ENCODE results near the gene FAM89B.

Gene FAM89B

DNA sequence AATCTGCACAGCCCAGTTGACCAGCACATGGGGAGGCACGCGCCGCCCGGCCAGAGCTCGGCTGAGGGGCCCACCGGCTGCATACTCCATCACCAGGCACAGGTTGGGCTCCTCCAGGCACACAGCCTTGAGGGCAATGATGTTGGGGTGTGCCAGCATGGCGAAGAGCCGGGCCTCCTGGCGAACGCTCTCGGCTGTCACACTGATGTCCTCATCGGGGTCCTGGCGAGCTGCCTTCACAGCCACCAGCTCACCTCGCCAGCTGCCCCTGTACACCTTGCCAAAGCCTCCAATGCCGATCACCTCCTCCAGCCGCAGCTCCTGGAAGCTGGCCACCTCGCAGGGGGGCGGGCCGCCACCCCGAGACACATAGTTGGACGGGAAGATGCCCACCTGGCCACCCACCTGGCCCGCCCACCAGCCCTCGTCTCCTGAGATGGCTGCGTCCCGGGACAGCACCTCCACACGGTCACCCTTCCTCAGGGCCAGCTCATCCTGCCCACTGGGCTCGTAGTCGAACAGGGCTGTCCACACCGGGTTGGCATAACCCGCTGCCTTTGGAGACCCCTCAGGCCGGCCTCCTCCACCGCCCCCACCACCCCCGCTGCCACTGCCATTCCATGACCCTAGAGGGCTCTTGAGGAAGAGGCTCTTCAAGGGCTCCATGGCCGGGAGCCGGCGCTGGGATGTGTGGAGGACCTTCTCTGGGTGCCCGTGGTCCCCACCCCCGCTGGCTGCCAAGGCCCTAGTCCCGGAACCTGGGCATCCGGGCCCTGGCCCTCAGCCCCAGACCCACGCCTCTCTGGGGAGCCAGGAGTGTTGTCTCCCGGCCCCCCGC, 41.0 kb downstream of the FAM89B start:
- DNase-seq: no peak

DNA sequence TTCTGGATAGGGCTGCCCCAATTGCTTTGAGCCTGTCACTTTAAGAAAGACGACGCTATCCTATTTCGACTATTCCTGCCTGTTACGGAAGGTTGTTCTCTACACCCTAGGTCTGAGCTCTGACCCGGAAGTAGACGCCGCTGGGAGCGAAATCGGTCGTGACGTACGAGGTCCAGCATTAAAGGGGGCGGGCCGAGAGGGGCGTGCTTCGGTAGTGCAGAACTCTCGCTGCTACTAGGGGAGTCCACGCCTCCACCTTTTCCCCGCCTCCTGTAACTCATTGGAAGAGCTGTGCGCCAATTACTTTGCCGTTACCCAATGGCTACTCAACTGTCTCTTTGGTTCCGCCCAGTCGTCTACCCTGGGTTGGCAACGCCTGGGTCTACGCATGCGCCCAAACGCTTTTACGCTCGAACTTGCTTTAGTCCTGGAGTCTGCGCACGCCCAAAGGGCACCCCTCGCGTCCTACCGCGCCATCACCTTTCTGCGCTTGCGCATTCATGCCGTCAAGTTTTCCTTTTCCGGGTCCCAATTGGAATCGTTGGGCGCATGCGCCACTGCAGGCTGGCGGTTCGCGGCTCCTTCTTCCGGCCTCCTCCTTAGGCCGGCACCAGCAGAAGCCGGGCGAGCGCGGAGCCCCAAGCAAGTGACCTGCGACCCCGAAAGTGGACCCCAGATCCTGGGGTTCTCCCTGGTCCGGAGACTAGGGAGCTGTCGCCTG, 43.1 kb downstream of the FAM89B start, which contains the start of gene PCNX3:
Gene PCNX3 (plus strand): TSS at position 548 of the 721 bp plus-strand sequence. CDS start 536 bp downstream, outside the sequence.
- peak; percentile 100 for DNase-seq

DNA sequence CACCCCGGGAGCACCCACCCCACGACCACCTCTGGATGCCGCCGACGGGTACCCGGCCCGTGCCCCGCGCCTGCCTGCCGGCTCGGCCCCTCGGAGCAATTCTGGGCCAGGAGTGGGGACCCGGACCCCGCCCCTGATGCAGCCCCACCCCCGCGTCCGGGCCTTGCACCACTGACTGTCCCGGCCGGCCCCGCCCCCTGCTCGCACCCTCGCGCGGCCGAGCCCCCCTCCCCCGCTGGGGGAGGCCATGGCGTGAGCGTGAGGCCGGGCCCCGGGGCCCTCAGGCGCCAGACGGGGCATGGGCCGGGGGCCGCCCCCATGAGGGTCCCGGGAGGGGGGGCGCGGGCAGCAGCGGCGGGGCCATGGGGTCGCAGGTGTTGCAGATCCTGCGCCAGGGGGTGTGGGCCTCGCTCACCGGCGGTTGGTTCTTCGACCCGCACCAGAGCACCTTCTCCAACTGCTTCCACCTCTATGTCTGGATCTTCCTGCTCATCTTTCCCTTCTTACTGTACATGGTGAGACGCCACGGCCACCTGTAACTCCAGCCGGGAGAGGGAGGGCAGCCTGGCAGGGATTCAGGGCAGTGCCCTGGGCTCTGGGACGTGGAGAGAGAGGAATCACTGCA, 43.7 kb downstream of the FAM89B start:
- peak; percentile 57 for DNase-seq

DNA sequence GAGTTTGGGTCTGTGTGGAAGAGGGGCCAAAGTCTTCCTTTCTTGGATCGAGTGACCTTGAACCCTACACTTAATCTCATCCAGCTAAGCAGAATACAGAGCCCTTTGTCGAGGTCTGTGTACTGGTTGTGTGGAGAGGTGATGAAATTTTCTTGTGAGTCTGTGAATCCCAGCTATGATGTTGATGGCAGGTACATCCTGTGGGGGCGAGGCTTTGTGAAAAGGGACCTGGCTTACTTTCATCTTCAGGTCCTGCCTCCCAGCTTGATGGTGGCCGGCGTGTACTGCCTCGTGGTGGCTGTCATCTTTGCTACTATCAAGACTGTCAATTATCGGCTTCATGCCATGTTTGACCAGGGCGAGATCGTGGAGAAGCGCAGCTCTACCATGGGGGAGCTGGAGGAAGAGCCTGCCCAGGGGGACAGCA, 44.2 kb downstream of the FAM89B start:
- no peak for DNase-seq

DNA sequence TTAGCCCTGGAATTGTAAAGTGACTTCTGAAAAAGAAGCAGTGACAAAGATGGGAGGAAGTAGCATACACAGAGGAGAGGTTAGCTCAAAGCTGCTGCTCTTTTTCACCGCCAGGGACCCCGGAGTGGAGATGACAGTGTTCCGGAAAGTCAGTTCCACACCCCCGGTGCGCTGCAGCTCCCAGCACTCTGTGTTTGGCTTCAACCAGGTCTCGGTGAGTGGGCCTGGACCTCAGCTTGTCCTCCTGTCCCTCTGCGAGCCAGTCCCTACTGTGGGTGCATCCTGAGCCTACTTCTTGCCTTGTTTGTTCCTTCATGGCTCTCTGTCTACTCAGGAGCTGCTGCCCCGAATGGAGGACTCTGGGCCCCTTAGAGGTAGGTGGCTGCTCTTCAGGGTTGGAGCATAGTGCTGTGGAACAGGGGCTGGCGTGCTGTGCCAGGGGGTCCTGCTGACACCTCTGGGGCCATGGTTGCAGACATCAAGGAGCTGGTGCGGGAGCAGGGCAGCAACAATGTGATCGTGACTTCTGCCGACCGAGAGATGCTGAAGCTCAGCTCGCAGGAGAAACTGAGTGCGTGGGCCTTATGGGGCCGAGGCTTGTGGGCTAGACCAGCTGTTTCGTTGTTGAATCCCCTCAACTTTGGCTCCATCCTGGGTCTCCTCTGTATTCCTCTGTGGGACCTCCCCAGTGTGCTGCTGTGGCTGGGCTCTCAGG, 45.0 kb downstream of the FAM89B start:
- DNase-seq: no peak

DNA sequence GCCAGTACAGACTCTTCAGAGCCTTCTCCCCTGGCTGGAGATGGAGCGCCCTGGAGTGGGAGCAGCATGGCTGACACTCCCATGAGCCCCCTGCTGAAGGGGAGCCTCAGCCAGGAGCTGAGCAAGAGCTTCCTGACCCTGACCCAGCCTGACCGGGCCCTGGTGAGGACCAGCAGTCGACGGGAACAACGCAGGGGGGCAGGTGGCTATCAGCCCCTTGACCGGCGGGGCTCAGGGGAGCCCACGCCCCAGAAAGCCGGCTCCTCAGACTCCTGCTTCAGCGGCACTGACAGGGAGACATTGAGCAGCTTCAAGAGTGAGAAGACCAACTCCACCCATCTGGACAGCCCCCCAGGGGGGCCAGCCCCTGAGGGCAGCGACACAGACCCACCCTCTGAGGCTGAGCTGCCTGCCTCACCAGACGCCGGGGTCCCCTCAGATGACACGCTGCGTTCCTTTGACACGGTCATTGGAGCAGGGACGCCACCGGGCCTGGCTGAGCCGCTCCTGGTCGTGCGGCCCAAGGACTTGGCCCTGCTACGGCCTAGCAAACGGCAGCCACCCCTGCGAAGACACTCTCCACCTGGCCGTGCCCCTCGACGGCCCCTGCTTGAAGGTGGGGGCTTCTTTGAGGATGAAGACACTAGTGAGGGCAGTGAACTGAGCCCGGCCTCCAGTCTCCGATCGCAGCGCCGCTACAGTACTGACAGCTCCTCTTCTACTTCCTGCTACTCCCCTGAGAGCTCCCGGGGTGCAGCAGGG, 45.8 kb downstream of the FAM89B start:
- no peak for DNase-seq

DNA sequence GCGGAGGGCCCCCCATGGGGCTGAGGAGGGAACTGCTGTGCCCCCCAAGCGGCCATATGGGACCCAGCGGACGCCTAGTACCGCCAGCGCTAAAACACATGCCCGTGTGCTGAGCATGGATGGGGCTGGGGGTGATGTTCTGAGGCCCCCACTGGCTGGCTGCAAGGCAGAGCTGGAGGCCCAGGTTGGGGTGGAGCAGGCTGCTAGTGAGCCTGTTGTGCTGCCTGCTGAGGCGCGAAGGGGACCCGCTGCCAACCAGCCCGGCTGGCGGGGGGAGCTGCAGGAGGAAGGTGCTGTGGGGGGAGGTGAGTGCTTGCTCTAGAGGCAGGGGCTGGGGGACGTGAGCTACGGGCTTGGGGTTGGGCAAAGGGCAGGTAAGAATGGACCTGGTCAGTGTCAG, 46.4 kb downstream of the FAM89B start:
- DNase-seq: no peak

DNA sequence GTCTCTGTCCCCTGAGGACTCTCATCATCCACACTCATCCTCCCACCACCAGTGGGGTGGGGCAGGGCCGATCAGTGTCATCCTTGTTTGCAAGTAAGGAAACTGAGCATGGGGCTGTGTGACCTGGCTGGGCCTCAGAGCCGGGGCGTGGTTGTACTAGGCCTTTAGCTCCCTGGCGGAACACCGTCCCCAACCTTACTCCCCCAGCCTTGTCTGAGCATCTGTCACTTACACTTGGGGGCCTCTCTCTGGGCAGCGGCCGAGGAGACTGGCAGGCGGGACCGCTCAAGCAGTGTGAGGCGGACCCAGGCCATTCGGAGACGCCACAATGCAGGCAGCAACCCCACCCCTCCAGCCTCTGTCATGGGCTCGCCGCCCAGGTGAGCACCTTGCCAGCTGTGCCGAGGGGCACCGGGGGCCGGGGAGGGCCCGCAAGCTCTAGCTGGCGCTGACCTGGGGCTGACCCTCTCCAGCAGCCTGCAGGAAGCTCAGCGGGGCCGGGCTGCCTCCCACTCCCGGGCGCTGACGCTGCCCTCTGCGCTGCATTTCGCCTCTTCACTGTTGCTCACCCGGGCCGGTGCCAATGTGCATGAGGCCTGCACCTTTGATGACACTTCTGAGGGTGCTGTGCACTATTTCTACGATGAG, 47.1 kb downstream of the FAM89B start:
- no peak for DNase-seq

DNA sequence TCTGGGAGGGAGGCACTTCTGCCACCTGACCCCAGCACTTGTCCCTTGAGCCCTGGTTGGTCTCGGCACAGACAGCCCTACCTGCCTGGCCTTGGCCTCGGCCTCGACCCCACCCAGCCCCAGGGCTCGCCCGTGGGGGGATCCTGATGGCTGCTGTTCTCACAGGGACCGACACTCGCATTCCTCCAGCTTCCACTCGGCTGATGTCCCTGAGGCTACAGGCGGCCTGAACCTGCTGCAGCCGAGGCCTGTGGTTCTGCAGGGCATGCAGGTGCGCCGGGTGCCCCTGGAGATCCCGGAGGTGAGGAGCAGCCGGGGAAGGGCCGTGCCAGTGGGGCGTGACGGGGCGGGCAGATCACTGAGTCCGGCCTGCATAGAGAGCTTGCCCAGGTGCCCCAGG, 48.3 kb downstream of the FAM89B start:
- DNase-seq: no peak

DNA sequence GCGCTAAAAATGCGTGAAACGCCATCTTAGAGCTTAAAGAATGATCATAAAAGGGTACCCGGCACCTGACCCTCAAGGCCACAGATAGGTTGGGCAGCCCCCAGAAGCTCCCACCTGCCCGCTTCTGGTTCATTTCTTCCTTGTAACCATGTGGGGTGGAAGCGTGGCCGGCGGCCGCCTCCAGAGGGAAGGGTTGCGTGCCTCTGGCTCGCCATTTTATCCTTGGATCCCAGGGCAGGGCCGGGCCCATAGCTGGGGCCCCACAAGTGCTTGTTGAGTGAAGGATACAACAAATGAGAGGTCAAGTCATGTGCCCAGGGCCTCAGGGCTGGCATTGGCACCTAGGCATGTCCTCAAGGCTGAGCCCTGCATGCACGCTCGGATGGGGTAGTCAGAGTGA, 49.1 kb downstream of the FAM89B start:
- no peak for DNase-seq

DNA sequence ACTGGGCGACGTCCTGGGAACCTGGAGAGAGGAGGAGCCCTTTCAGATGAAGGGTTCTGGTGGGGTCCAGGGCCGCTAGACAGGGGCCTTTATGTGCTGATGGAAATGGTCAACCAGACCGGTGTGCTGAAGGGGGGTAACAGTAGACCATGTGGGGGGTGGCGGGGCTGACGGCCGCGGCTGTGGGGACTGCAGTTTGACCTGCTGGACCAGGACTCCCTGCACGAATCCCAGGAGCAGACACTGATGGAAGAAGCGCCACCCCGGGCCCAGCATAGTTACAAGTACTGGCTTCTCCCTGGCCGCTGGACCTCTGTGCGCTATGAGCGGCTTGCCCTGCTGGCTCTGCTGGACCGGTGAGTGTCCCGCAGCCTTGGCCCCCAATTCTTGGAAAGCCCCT, 49.7 kb downstream of the FAM89B start:
- DNase-seq: no peak

DNA sequence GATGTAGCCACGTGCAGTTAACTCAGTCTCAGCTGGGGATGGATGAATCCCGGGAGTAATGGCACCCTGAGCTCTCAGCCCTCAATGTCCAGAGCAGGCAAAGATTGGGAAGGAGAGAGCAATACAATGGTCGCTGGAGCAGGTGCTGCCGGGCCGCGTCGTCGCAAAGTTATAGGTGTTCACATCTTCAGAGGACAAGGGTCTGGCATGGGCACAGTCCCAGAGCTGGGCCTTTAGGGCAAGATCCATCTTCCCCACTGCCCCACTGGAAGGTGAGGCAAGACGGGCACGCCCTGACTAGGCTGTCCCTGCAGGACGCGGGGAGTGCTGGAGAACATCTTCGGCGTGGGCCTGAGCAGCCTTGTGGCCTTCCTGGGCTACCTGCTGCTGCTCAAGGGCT, 50.8 kb downstream of the FAM89B start:
- DNase-seq: no peak
